Measurements from ENCODE around the gene NME8.

Gene NME8

GRCh38 chr7:37945336-37945735 lies 96.9 kb downstream of the NME8 start:
- no peaks in the 10 kb centered on the region for H3K36me3 ChIP-seq (ENCODE audit: insufficient read depth, low read depth, low read length)
- H3K9me3 ChIP-seq (ENCODE audit: insufficient read depth, low read depth, low read length), result no peaks in the 10 kb centered on the region
- no peak overlapping the region for H3K9ac ChIP-seq (ENCODE audit: low read depth, low read length)
- no peak overlapping the region for H3K27ac ChIP-seq (ENCODE audit: low read length)
- H3K27me3 ChIP-seq (ENCODE audit: insufficient read depth, low read length), result no peaks in the 10 kb centered on the region
- no peak overlapping the region for H3K4me3 ChIP-seq (ENCODE audit: low read length)
- no peaks in the 10 kb centered on the region; the same call in 1 of the 2 replicates for H3K4me1 ChIP-seq (ENCODE audit: insufficient read depth, low read length)

GRCh38 chr7:37947138-37947940 lies 98.9 kb downstream of the NME8 start:
- H3K9me3 ChIP-seq (ENCODE audit: insufficient read depth, low read depth, low read length), result no peaks in the 10 kb centered on the region
- H3K4me1 ChIP-seq (ENCODE audit: insufficient read depth, low read length), result no peaks in the 10 kb centered on the region; the same call in 1 of the 2 replicates
- H3K27ac ChIP-seq (ENCODE audit: low read length), result no peak overlapping the region
- H3K36me3 ChIP-seq (ENCODE audit: insufficient read depth, low read depth, low read length), result no peaks in the 10 kb centered on the region
- no peaks in the 10 kb centered on the region for H3K27me3 ChIP-seq (ENCODE audit: insufficient read depth, low read length)
- H3K4me3 ChIP-seq (ENCODE audit: low read length), result no peak overlapping the region
- H3K9ac ChIP-seq (ENCODE audit: low read depth, low read length), result no peak overlapping the region

GRCh38 chr7:37947941-37948210 lies 99.5 kb downstream of the NME8 start:
- H3K4me3 ChIP-seq (ENCODE audit: low read length), result no peak overlapping the region
- H3K27ac ChIP-seq (ENCODE audit: low read length), result no peak overlapping the region
- no peak overlapping the region for H3K9ac ChIP-seq (ENCODE audit: low read depth, low read length)
- no peaks in the 10 kb centered on the region for H3K27me3 ChIP-seq (ENCODE audit: insufficient read depth, low read length)
- H3K4me1 ChIP-seq (ENCODE audit: insufficient read depth, low read length), result no peaks in the 10 kb centered on the region; the same call in 1 of the 2 replicates
- no peaks in the 10 kb centered on the region for H3K9me3 ChIP-seq (ENCODE audit: insufficient read depth, low read depth, low read length)
- no peaks in the 10 kb centered on the region for H3K36me3 ChIP-seq (ENCODE audit: insufficient read depth, low read depth, low read length)
